NCI-H526 treated with DMSO at 0.1 percent for 48 hours (cell line): ENCODE measurements around the gene NTN4.
"Not testable (repeated sequence)": the region's sequence is repeated elsewhere in the genome, so short reads cannot be mapped to it uniquely, and the experiment has no call there.

Experiments
- DNase-seq: peaks from one replicate; lab custom pipeline; 2025; lab: John Stamatoyannopoulos, UW

The NTN4 gene

DNA sequence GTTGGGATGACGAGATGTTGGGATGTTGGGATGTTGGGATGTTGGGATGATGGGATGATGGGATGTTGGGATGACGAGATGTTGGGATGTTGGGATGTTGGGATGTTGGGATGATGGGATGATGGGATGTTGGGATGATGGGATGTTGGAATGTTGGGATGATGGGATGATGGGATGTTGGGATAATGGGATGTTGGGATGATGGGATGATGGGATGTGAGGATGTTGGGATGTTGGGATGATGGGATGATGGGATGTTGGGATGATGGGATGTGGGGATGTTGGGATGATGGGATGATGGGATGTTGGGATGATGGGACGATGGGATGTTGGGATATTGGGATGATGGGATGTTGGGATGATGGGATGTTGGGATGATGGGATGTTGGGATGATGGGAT, 135.9 kb downstream of the NTN4 start:
- DNase-seq: not testable (repeated sequence)

DNA sequence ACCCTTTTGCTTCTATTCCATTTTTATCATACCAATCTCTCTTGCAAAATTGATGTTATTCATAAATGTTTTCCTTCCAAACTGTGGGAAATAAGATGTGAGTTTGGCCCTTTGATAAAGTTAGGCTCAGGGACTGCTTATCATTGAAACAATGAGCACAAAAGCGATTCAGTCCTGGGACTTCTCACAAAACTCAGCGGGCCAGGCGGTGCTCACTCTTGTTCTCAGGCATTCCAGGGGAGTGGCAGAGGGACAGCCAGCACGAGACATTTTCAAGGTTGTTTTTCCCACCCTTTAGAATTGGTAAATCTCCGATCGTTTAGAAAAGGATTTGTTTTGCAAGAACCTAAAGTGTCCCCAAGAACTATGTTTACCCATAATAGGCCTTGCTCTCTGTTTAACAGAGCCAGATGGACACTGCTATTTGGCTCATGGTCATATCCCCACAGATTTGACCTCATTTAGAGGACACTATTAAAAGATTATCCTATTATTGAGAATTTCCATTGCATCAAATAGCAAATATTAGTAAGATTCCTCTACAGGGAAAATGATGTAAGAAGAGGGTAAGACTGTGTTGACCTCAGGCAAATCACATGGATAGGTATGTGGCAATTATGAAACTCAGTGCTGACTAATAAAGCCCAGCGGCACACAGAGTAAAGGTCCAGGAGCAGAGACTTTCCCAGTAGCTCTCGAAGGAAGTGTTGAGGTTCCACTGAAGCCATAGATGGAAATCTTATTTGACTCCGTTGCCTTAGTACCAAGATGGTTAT, 136.6 kb downstream of the NTN4 start:
- DNase-seq: no peak

DNA sequence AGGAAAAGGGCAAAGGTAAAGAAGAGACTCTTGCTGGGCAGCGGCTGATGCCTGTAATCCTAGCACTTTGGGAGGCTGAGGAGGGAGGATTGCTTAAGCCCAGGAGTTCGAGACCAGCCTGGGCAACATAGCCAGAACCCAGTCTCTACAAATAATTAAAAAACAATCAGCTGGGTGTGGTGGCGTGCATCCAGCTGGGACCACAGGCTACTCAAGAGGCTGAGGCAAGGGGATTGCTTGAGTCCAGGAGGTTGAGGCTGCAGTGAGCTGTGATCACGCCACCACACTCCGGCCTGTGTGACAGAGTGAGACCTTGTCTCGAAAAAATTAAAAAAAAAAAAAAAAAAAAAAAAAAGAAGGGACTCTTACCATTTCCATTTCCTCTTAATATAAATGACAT, 138.9 kb downstream of the NTN4 start:
- DNase-seq: no peak

DNA sequence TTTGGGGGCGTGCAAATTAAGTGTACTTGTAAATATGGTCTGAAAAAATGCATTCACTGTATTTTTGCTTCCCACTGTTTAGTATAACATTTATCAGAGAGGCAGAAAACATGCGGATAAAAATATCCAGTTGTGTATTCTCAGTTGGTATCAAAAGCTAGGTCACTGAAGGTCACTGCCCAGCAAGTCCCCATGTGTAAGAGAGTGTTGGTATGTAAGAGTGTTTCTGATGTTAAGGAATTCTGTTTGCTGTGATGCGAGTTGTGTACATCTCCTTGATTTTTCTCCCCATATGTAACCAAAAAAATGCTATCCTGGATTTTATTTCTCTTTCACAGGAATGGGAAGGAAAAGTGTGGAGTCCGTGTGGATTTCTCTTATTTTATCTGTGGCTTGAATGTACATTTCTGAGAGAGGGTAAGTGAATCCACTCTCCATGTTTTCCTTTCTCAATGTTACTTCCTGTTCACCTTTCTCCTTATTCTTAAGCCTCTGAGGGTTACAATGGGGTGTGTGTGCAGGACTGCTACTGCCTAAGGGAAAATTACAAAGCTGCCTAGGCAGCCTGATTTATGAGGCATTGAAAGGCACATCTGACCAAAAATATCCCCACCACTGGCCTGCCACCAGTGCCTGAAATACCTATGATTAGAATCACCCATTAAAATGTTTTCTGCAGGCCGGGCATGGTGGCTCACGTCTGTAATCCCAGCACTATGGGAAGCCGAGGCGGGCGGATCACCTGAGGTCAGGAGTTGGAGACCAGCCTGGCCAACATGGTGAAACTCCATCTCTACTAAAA, 141.4 kb downstream of the NTN4 start:
- no peak for DNase-seq

DNA sequence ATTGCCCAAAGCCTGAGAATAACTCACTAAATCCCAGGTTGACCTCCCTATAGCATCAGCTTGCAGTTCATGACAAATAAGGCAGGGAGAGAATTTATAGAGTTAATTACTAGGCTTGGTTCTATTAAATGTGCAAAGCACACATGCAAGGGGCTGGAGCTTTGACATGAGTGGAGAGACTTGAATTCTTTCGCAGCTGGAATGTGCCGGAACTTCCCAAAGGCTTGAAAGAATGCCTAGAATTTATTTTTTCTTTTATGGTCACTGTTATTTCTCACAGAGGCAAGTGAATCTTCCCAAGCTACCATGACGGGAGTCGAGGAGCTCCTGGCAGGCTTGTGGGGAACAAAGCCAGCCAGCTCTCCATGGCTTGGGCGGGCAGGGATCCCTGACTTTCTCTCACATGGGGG, 143.8 kb downstream of the NTN4 start:
- no peak for DNase-seq

DNA sequence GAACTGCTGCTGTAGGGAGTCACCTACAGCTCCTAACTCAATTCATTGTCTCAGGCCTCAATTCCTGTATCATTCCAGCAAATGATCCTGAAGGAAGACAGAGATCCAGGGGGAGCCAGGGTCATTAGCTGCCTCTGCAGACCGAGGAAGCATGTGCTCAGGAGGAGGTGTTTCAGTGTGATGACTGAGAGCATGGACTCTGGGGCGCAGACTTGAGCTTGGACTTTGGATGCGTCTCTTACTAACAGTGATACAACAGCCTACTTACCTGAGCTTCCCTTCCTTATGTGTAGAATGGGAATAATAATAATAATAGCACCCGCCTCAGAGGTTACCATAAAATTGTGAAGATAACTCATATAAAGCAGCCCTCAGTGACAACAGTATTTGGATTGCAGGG, 147.3 kb downstream of the NTN4 start:
- no peak for DNase-seq

DNA sequence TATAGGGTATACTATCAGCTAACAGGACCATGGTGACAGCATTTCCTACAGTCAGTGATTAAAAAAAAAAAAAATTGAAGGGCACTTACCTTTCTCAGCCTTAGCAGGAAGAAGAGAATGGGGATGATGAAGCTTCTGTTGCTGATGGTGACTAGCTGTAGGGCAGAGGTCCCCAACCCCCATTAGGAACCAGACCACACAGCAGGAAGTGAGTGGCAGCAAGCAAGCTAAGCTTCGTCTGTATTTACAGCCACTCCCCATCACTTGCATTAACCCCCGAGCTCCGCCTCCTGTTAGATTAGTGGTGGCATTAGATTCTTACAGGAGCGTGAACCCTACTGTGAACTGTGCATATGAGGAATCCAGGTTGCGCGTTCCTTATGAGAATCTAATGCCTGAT, 148.0 kb downstream of the NTN4 start:
- DNase-seq: no peak

DNA sequence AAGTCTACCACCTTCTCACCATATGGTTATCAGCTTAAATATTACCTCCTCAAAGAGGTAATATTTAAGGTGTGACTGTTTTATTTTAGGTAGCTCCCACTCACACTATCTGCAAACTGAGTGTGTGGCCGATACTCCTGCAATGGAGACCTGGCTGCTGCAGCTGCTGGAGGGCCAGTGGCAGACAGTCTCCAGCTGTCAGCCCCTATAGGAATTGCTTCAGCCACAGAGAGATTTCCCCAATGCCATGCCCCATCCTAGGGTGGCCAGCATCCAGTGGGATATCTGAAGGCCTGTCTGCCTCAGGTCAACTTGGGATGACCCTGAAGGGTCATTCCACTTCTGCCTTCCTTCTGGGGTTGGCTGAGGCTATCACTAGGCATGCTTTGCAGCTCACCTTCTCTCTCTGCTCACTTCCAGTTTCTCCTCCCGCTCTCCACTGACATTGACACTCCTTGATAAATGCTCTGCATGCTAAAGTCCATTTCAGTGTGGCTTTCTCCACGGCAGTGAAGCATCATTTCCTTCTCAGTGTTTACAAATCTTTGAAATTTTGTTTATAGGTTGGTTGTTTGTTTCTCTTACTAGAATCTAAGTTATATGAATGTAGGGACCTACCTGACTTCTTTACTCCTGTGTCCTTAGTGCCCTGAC, 149.1 kb downstream of the NTN4 start:
- DNase-seq: no peak

DNA sequence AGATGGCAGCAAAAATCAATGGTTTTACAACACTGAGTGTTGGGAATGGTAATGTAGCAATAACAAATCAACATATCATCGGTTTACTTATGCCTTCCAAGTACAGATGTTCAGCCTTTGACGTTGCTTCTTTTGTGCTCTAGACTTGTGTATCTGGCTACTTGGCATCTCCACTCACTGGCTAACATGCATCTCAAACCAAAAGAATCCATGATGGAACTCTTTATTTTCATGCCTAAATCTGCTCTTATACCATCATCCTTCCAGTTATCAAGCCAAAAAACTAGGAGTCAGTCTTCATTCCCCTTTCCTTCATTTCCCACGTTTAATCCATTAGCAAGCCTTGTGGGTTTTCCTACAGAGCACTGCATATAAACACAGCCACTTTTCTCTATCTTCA, 150.0 kb downstream of the NTN4 start:
- DNase-seq: no peak

DNA sequence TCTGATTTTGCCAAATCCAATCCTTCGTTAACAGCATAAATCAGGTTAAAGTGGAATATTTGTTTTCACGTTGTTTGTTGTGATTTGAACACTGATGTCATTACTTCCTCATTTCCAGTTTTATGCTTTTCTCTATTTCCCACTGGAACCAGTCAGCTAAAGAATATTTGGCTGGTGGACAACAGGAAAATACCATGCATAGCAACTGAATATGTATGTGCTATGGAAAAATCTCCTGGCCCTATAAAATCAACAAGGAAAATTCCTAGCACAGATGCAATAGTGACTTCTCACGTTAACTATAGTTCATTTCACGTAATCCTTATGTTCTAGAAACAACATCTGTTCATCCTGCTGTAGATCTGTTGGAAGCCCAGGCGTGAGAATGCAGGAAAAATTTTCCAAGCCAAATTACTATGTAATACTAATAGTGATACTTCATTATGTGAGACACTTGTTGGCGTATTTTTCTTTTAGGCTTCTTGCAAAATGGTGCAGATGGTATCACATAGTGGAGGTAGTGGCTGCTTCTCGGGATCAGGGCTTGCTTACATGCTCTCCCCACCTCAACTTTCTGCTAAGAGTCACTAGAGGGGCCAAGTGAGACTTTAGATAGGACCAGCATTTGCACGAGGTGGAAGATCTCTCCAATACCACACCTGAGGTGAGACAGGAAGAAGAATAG, 153.0 kb downstream of the NTN4 start:
- DNase-seq: no peak

DNA sequence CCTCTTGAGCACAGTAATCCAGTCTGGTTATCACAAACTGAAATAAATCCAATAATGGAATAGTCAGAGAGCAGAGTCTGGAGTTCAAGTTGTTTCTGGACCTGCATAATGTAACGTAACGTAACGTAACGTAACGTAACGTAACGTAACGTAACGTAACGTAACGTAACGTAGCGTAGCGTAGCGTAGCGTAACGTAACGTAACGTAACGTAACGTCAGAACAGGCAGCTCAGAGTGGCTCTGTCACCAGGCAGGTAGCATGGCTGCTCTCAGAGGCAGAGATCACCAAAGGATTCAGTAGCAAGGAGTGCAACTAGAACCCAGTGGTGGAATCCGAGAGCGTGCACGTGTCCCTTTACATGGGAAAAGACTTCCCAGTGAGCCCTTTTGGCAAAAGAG, 153.6 kb downstream of the NTN4 start:
- DNase-seq: no peak

DNA sequence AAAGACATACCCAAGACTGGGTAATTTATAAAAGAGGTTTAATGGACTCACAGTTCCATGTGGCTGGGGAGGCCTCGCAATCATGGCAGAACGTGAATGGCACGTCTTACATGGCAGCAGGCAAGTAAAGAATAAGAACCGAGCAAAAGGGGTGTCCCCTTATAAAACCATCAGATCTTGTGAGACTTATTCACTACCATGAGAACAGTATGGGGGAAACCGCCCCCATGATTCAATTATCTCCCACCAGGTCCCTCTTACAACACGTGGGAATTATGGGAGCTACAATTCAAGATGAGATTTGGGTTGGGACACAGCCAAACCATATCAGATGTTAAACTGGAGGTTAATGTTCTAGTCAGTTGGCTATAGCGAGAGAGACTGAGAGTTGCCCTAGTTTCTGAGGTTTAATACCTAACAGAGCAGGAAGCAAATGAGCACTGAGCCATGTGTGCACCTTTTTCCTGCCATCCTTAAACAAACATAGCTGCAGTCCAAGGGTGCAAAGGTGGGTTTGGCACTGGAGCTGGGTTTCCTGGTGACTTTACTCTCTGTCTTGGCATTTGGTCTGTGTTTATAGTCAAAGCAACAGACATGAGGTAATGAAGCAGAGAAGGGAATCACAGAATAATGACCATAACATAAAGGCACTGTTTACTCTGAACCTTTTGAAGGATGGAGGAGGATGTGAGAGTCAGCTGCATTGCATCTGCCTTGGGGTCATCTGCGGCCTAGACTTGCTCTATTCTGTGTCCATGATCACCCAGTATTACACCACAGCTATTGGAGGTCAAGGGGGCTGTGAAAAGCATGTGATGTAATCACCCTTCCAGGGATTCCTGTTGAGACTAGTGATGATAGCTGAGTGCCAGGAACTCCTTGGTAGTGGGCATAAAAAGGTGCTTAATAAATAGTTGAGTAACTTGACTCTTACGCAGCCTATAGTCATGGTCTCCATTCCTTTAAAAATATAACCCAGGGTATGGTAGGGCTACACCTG, 155.6 kb downstream of the NTN4 start:
- no peak for DNase-seq

DNA sequence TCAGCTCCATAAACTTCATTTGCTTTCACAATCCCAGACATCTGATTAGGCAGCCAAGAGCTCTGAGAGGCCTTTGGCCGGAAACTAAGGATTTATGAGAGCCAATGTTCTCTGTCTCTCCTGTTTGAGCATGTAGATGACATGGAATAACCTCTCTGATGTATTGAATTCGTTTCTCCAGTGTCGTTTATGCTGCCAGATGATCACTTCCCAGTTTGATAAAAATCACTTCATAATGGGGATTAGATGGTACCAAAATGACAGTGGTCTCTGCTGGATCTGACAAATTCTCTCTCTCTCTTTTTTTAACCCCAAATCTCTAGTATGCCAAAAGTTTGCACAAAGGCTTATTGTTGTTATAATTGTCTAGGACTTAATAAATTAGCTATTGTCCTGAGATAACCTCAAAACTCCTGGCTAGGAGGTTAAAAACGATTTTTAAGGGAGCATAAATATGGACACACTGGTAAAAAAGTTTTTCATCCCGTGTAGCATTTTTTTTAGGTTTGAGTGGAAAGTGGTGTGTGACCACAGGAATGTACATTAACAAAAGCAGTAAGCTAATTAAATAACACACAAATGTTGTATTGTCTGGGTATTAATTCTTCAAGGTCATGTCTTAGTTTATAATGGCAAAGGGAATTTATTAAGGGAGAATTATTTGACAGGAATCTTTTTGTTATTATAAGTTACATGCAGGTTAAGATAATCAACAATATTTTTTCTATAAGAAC, 156.7 kb downstream of the NTN4 start:
- no peak for DNase-seq

DNA sequence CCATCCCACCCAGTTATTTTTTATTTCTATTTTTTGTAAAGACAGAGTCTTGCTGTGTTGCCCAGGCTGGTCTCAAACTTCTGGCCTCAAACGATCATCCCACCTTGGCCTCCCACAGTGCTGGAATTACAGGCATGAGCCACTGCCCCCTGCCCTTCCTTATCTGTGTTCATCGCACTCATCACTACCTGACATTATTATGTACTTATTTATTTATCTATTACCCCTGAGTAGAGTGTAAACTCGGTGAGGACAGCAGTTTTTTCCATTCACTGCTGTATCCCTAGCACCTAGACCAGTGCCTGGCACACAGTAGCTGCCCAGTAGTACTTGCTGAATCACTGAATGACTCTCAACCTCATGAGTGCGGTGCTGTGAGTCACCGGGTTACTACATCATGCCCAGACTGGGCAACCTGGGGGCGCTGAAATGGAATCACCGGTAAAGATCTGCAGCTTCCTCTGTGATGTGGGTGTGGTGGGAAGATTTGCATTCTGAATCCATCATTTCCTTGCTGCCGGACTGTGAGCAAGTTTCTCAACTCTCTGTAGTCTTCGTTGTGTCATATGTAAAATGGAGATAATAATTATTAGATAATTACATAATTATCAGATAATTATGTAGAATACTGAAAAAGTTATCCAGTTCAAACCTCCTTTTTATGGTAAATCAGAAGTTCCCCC, 157.4 kb downstream of the NTN4 start:
- no peak for DNase-seq

DNA sequence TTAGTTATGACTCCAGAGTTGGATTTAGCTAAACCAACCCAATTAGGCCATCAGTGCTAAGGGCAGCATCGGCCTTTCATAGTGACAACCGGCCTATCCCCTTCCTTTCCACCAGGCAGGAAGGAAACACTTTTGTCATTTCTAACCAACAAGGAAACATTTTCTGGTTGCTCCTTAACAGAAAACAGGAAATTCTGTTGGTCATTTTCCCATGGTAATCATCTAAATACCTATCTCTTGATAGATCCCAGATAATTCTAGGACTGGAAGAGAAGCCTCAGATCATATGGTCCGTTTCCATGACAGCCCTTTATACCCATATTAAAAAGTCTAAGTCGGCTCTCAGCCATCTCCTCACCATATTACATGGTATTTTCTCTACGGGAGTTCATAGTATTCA, 160.1 kb downstream of the NTN4 start:
- DNase-seq: no peak

DNA sequence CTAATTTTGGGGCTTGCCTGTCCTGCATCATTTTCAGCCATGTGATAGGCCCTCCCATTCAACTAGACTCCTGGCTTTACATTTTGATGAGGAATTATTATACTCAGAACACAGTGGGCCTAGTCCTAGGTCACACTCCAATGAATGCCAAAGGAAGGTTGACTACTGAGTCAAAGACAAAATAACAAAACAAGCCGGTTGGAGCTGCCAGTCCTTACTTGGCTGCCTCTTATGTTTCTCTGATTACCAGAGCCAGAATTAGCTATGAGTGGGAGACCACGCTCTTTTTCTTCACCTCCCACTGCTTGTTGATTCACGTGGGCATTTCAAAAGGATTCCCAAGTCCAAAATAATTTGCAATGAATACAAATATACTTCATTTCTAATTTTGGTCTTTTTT, 161.2 kb downstream of the NTN4 start:
- no peak for DNase-seq

DNA sequence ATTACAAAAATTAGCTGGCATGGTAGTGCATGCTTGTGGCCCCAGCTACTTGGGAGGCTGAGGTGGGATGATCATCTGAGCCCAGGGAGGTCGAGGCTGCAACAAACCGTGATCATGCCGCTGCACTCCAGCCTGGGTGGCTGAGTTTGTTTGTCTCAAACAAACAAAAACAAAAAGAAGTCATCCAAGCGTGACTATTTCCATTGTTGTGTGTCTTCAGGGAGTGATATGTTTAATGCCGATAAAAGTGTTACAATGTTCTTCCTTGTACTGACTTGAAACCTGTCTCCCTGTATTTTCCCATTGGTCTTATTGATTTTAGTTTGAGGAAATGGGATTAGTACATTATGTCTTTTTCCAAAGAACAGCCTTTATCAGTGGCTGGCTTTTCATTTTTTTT, 163.7 kb downstream of the NTN4 start:
- no peak for DNase-seq

DNA sequence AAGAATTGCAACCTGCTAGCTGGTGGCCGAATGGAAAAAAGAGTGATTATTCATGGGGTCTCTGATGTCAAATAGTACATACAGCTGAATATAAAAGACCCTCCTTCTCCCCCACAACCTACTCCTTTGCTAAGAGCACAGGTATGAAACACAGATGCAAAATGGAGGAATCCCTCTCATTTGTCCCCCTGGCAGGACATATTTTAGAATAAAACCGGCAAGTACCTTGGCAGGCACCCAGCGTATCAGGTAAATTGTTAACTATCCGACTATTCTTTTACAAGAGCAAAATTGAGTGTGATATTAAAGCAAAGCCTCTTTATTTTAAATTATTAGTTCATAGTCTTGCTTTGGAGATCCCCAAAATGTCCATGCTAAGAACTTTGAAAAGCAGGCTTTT, 165.6 kb downstream of the NTN4 start:
- no peak for DNase-seq

DNA sequence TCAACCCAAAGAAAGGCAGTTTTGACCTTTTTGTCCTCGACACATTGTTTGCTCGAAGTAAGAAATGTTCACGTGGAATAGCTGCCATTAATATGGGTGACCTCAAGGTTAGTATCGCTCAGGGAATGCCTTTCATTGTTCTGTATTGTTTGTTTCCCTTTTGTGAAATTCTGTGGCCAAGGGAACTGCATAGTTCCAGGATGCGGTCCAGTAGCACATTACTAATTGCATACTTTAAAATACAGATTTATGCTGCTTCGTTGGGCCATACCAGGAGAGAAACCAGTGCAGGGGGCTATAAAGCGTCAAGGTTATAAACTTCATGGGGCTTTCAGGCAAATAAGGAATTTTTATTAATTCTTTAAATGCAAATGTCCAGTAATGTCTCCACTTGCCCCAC, 166.0 kb downstream of the NTN4 start:
- no peak for DNase-seq
